ENCODE measurements around the gene LRMDA. TPM values are rescaled to one million over a fixed set of nuclear protein-coding genes. Genes with fewer than 3 reads are reported as not detected.

Gene LRMDA
- total and polyA plus RNA-seq, 2 of the 8 experiments (the other 6 are each of a cell fraction or from before 2014, with no cell fraction given) = 0.86 to 2.8 TPM

DNA sequence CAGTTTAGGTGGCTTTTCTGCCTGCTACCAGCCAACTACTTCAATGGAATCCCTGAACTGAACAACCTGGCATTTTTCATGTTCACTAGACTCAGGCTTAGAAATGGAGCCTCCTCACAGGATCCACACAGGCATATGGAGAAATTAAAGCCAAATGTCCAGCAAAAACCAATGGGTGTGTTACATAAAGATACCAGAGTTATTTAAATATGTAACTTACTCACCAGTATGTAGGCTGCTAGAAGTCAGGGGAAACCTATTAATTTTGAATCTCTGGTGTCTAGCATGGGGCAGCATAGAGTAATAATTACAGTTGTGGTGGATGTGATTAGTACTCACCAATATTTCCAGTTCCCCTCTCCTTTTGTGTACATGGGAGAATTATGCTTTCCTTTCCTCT, 383.6 kb downstream of the LRMDA start:
- Histone ChIP-seq H3K23me2 (ENCODE audit: low read depth, low read length) (no peaks in the 10 kb centered on the region; the same call in 1 of the 2 replicates), H4K8ac (ENCODE audit: extremely low read depth, insufficient read depth, low read length) (no peak overlapping the region), H2AK5ac (ENCODE audit: low read depth, low read length) (no peak overlapping the region), H3K9ac (replicated peaks in 1 of 4; ENCODE audit: extremely low read depth in 1 of 4, low read depth in 3 of 4, low read length in 3 of 4) (no peak overlapping the region), H2BK12ac (ENCODE audit: low read depth, low read length) (no peak overlapping the region), H4K20me1 (replicated peaks in 1 of 2; ENCODE audit: control insufficient read depth in 1 of 2, insufficient read depth in 2 of 2, low read length in 2 of 2) (no peaks in the 10 kb centered on the region), H4K5ac (ENCODE audit: insufficient read length, low read depth, low read length) (no peak overlapping the region), H3K4me2 (ENCODE audit: insufficient read depth in 1 of 2, low read depth in 2 of 2, low read length in 2 of 2) (no peak overlapping the region), H3K9me3 (ENCODE audit: insufficient read depth in 2 of 2, low read depth in 1 of 2, low read length in 1 of 2) (no peaks in the 10 kb centered on the region), H3K27me3 (replicated peaks in 1 of 4; ENCODE audit: control insufficient read depth in 3 of 4, extremely low read depth in 1 of 4, insufficient read depth in 3 of 4, low read length in 3 of 4) (no peaks in the 10 kb centered on the region), H3K18ac (ENCODE audit: extremely low read depth, low read length) (no peak overlapping the region), H3K14ac (ENCODE audit: insufficient read length) (no peak overlapping the region), H3K4me1 (replicated peaks in 1 of 4; ENCODE audit: control insufficient read depth in 3 of 4, insufficient read depth in 4 of 4, low read length in 3 of 4) (no peaks in the 10 kb centered on the region), H3K4ac (replicated peaks; ENCODE audit: insufficient read length, low read depth, low read length) (no peak overlapping the region), H3K4me3 (ENCODE audit: extremely low read depth in 1 of 4, insufficient read depth in 2 of 4, low read depth in 3 of 4, low read length in 4 of 4) (no peak overlapping the region), H3K27ac (ENCODE audit: low read depth, low read length) (no peak overlapping the region), H3K36me3 (ENCODE audit: control insufficient read depth in 2 of 4, insufficient read depth in 4 of 4, low read length in 3 of 4) (no peaks in the 10 kb centered on the region), H2BK15ac (ENCODE audit: low read length) (no peak overlapping the region), H3K79me2 (ENCODE audit: control insufficient read depth in 1 of 2, insufficient read depth in 2 of 2, low read length in 2 of 2) (no peaks in the 10 kb centered on the region), H3K23ac (ENCODE audit: insufficient read length) (no peak overlapping the region), H4K91ac (replicated peaks; ENCODE audit: insufficient read length, low read length) (no peak overlapping the region), H3K56ac (replicated peaks; ENCODE audit: insufficient read length, low read depth, low read length) (no peak overlapping the region), H2BK120ac (replicated peaks; ENCODE audit: low read depth, low read length) (no peak overlapping the region), H2BK5ac (ENCODE audit: low read depth, low read length) (no peak overlapping the region), H2AFZ (ENCODE audit: low read length) (no peak overlapping the region), H3K79me1 (ENCODE audit: low read depth, low read length) (no peaks in the 10 kb centered on the region), H2BK20ac (ENCODE audit: low read length) (no peak overlapping the region)
- TF ChIP-seq GABPA (IDR thresholded peaks at IDR 0.05; ENCODE audit: borderline replicate concordance, insufficient read depth, low read length) = no peak
- TF ChIP-seq TAF7 (optimal IDR thresholded peaks at IDR 0.05; ENCODE audit: borderline replicate concordance, low read depth, low read length) = no peak
- no peak for TF ChIP-seq SAP30 (IDR thresholded peaks at IDR 0.05; ENCODE audit: insufficient read depth, insufficient replicate concordance, low read length)
- TF ChIP-seq RXRA (IDR thresholded peaks at IDR 0.05; ENCODE audit: insufficient read depth, low read depth, low read length) = no peak
- no peak for TF ChIP-seq CTBP2 (IDR thresholded peaks at IDR 0.05; ENCODE audit: borderline replicate concordance, insufficient read depth, insufficient read length, low read length)
- TF ChIP-seq POU5F1 (IDR thresholded peaks at IDR 0.05; ENCODE audit: low read depth, low read length) = no peak
- TF ChIP-seq FOSL1 (IDR thresholded peaks at IDR 0.05; ENCODE audit: insufficient read depth, low read depth, low read length) = no peak
- no peak for TF ChIP-seq SRF (IDR thresholded peaks at IDR 0.05; ENCODE audit: low read depth, low read length)
- TF ChIP-seq TEAD4 (IDR thresholded peaks at IDR 0.05; ENCODE audit: low read depth, low read length) = no peak
- ChIA-PET POLR2A (ENCODE audit: partially characterized antibody) (no interaction called here), CTCF (ENCODE audit: partially characterized antibody) (no interaction called here)
- FAIRE-seq (no peak), DNase-seq (ENCODE audit: low read depth in 1 of 2, low spot score in 2 of 2) (no peak)
